Esophagus squamous epithelium (tissue), 4 donors: Measurements from ENCODE around the gene RGR.

Experiments used
- POLR2A ChIP-seq, 4 donors: fragments of 450-650 bp; IDR thresholded peaks; one replicate each; pipeline ENCODE4 v1.6.1; 2017; ENCODE audit warnings: antibody characterized with exemption in 4 of 4, mild to moderate bottlenecking in 4 of 4, moderate library complexity in 3 of 4
- TF ChIP-seq, protein P1 (sequence below), 6 experiments: fragments of 450-650 bp in 4 of 6; fragments of 200-600 bp in 2 of 6; sonication (generic) in 2 of 6; IDR thresholded peaks; one replicate each; pipeline ENCODE4 v1.5.1; 2016 to 2019; ENCODE audit warnings: antibody characterized with exemption in 6 of 6, mild to moderate bottlenecking in 4 of 6, moderate library complexity in 4 of 6

DNA sequence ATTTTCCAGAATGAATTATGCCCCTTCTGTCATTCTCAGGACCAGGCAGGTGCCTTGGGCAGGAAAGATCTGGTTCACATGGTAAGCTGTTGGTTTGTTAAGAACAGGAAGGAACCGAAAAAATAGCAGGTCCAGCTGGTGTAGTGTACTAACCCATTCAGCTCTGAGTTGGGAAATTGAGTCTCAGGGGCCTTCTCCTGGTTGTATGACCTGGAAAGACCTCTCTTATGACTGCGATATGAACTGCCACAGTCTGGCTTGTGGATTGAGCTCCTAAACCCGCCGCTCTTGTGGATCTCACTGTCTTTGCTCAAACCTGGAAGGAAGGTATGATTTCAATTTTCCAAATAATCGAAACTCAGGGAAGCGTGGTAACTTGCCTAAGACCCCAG lies 8.1 kb upstream of the RGR start:
- TF ChIP-seq, protein P1, sequence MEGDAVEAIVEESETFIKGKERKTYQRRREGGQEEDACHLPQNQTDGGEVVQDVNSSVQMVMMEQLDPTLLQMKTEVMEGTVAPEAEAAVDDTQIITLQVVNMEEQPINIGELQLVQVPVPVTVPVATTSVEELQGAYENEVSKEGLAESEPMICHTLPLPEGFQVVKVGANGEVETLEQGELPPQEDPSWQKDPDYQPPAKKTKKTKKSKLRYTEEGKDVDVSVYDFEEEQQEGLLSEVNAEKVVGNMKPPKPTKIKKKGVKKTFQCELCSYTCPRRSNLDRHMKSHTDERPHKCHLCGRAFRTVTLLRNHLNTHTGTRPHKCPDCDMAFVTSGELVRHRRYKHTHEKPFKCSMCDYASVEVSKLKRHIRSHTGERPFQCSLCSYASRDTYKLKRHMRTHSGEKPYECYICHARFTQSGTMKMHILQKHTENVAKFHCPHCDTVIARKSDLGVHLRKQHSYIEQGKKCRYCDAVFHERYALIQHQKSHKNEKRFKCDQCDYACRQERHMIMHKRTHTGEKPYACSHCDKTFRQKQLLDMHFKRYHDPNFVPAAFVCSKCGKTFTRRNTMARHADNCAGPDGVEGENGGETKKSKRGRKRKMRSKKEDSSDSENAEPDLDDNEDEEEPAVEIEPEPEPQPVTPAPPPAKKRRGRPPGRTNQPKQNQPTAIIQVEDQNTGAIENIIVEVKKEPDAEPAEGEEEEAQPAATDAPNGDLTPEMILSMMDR (IDR thresholded peaks at IDR 0.05): no peak
- no peak for TF ChIP-seq POLR2A (IDR thresholded peaks at IDR 0.05)
